Measurements from ENCODE around the gene OTUD4.
"Not testable (repeated sequence)": the region's sequence is repeated elsewhere in the genome, so short reads cannot be mapped to it uniquely, and the experiment has no call there.

The OTUD4 gene, protein sequence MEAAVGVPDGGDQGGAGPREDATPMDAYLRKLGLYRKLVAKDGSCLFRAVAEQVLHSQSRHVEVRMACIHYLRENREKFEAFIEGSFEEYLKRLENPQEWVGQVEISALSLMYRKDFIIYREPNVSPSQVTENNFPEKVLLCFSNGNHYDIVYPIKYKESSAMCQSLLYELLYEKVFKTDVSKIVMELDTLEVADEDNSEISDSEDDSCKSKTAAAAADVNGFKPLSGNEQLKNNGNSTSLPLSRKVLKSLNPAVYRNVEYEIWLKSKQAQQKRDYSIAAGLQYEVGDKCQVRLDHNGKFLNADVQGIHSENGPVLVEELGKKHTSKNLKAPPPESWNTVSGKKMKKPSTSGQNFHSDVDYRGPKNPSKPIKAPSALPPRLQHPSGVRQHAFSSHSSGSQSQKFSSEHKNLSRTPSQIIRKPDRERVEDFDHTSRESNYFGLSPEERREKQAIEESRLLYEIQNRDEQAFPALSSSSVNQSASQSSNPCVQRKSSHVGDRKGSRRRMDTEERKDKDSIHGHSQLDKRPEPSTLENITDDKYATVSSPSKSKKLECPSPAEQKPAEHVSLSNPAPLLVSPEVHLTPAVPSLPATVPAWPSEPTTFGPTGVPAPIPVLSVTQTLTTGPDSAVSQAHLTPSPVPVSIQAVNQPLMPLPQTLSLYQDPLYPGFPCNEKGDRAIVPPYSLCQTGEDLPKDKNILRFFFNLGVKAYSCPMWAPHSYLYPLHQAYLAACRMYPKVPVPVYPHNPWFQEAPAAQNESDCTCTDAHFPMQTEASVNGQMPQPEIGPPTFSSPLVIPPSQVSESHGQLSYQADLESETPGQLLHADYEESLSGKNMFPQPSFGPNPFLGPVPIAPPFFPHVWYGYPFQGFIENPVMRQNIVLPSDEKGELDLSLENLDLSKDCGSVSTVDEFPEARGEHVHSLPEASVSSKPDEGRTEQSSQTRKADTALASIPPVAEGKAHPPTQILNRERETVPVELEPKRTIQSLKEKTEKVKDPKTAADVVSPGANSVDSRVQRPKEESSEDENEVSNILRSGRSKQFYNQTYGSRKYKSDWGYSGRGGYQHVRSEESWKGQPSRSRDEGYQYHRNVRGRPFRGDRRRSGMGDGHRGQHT

DNA sequence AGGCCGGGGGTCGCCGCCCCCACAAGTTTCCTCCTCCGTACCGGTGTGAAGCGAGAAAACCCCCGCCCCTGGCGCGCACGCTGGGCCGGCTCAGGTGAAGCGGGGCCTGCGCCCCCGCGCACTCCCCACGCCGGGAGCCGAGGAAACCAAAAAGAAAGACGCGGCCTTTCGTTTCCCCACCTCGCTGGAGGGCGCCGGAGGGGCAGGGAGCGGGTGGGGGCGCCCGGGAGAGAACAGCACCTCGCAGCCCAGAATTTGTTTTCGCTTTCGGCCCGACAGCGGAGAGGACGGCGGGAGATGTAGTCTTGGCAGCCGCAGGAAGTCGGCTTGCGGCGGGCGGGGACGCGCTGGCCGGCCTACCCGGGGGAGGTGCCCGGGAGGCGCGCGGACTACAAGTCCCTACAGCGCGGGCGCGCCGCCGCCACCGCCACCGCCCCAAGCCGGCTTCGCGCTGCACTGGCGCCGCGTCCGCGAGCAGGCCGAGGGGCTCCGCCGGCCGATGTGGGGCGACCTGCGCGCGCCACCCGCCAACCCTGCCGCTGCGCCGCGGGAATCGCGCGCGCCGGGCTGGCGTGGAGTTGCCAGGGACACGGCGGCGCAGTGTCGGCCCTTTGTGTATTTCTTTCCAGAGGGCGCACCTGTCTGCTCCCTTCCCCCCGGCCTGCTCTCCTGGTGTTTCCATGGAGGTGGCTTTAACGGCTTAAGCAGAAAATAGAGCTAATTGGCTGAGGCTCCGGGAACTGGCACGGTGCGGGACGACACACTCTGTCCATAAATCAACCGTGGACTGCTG lies at the start of gene OTUD4:
TSS of gene OTUD4 (minus strand) at position 292 of the 793 bp plus-strand sequence. CDS start 616 bp downstream, outside the sequence.
- DNase-seq (ENCODE audit: low spot score), result peak; percentile 96

GRCh38 chr4:145223228-145223627 lies 42.8 kb upstream of the OTUD4 start:
- DNase-seq (ENCODE audit: low spot score), result not testable (repeated sequence)

DNA sequence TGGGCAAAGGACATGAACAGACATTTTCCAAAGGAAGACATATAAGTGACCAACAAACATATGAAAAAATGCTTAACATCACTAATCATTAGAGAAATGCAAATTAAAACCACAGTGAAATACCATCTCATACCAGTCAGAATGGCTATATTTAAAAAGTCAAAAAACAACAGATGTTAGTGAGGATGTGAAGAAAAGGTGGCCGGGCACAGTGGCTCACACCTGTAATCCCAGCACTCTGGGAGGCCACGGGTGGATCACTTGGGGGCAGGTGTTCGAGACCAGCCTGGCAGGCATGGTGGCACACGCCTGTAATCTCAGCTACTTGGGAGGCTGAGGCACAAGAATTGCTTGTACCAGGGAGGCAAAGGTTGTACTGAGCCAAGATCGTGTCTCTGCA lies 41.1 kb upstream of the OTUD4 start:
- DNase-seq (ENCODE audit: low spot score), result not testable (repeated sequence)

DNA sequence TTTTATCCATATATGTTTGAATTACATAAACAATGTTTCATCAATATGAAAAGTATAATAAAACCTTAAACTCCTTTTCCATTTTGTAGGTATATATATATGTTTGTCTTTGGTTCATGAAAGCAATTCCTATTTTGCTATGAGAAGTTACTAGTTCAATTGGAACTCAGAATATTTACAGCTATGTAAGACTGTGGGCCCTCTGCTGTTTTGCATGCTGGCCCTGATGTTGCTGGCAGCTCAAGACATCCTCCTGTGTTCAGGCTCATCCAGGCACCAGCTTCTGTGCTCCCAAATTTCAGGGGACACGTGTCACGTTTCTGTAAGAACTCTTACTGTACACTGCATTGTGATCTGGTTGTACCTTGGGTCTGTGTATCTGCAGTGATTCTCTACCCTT lies 38.7 kb upstream of the OTUD4 start:
- no peak for DNase-seq (ENCODE audit: low spot score)

DNA sequence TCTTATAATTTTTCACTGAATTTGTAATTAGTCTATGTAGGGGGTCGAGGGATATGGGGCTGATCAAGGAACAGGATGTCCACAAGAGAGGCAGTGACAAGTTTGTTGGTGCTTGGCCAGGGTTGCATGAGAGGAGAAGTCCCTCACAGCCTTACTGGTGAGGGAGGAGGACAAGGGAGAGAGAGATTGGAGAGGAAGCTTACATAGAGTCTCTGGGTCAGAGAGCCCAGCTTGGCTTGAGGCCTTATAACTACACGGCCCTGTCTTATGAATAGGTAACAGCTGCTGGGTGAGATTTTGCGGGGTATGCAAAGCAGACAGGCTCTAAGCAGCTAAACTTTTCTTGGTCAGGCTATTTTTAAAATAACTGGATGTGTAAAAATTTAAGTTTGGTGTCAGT lies 37.9 kb upstream of the OTUD4 start:
- DNase-seq (ENCODE audit: low spot score), result no peak

GRCh38 chr4:145217349-145217748 lies 37.0 kb upstream of the OTUD4 start:
- no peak for DNase-seq (ENCODE audit: low spot score)

GRCh38 chr4:145216535-145216934 lies 36.1 kb upstream of the OTUD4 start:
- DNase-seq (ENCODE audit: low spot score), result peak; percentile 65

- DNase-seq (ENCODE audit: low spot score), result no peak
Observed at GRCh38 chr4:145213245-145213644, 32.9 kb upstream of the OTUD4 start.

DNA sequence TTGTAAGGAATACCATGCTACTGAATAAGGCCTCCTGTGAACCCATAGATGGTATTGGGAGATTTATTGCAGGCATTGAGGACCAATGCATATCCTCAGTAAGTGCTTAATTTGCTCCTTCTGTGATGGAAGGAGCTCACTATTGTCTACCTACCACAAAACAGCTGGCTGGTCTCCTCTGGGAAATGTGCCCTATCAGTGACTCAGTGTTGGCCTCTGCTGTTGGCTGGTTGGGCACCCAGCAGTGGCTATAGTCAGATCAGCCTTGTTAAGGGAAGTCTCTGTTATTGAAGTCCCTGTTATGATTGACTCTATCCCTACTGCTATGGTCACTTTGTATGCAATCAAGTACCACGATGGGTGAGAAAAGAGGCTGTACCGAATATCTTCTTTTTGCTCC lies 27.5 kb upstream of the OTUD4 start:
- no peak for DNase-seq (ENCODE audit: low spot score)

DNA sequence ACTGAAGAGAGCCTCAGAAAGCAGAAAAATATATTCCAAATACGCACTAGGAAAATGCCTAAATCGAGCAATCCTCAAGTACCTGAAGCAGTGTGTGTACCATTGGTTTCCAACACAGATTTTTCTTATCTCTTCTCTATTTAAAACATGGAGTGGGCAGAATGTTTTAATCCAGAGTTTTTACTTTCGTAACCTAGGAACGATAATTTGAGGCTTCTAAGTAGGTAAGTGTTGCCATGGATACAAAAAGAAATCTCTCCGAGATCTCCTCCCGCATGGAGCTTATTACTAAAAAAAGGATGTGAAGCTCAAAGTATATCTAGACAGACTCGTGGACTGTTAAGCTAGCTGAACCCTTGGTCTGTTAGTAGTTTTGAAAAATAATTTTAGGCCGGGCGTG lies 23.0 kb upstream of the OTUD4 start:
- no peak for DNase-seq (ENCODE audit: low spot score)

- no peak for DNase-seq (ENCODE audit: low spot score)
Observed at GRCh38 chr4:145200366-145200765, 20.0 kb upstream of the OTUD4 start.

DNA sequence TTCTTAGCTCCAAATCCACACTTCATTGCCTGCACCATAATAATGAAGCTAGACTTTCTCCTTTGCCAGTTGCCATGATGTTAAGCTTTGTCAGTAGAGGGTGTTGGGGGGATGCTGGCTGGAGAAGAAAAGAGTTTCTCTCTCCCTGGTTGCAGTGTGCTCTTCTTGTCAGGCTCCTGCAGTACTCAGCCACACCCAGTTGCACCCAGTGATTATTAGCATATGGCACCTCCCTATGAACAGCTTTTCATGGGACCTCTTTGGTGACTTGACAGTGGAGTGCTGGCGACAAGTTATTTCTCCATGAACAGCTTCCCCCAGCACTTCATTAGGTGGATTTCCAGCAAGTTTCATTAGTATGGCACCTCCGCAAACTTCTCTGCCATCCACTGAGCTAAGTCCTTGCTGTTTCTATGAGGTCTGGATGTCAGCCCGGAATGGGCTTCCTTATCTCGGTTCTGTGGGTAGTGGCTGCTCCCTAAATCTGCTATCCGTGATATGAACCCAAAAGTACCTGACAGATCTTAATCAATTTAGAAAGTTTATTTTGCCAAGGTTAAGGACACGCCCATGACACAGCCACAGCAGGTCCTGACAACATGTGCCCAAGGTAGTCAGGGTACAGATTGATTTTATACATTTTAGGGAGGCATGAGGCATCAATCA lies 18.8 kb upstream of the OTUD4 start:
- no peak for DNase-seq (ENCODE audit: low spot score)

GRCh38 chr4:145196747-145197146 lies 16.4 kb upstream of the OTUD4 start:
- DNase-seq (ENCODE audit: low spot score), result no peak

DNA sequence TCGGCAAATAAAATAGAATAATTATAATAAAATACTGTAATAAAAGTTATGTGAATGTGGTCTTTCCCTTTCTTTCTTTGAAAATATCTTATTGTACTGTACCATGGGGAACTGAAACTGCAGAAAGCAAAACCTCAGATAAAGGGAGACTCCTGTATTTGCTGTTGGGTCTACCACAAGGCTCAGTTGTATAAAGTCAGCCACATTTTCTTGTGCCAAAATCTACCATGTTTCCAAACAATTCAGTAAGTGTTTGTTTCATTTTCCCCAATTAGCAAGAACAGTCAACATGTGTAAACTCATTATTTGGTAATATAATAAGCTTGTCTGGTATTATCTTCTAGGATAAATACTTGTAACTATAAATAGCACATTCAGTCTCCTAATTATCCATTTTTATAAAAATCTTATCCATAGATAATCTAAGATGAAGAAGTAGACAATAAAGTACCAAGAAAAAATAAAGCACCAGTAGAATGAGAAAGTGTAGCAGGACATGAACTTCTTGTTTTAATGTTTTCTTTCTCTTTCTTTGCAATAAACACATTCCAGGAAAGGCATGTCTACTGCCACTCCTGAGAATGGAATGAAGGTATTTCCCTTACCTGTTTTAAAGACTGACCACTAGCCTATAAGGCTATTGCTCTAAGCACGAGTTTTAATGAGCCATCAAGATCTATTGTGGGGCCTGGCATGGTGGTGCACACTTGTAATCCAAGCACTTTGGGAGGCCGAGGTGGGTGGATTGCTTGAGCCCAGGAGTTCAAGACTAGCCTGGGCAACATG lies 15.0 kb upstream of the OTUD4 start:
- DNase-seq (ENCODE audit: low spot score), result no peak

DNA sequence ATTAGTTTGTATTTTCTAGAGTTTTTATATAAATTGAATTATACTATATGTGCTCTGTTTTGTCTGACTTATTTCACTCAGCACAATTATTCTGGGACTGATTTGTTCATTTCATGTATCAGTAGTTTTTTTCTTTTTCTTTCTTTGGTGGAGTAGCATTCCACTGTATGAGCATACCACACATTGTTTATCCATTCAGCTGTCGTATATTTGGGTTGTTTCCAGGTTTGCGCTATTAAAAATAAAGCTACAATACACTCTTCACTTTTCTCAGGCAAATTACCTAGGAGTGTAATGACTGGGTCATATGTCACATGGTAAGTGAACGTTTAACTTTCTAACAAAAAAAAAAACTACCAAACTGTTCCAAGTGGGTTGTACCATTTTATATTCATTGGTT lies 9.6 kb upstream of the OTUD4 start:
- no peak for DNase-seq (ENCODE audit: low spot score)

- DNase-seq (ENCODE audit: low spot score), result no peak
Observed at GRCh38 chr4:145186729-145187128, 6.3 kb upstream of the OTUD4 start.

DNA sequence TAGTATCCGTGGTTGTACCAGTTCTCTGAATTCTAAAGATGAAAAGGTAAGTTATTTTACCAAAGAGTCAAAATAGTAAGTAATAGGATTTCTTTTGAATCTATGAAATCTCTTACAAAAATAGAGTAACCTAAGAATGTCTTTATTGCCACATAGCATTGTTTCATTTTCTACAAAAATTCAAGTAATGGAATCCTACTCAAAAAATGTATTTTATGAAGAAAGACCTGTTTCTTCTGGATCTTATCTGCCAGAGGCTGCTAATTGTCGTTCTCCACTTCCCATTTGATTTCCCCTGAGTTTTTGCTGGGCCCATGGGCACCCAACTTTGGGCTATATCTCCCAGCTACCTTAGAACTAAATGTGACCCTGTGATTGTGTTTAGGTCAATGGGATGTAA lies 3.2 kb upstream of the OTUD4 start:
- DNase-seq (ENCODE audit: low spot score), result no peak

GRCh38 chr4:145183023-145183422 lies 2.6 kb upstream of the OTUD4 start:
- DNase-seq (ENCODE audit: low spot score), result peak; percentile 47

GRCh38 chr4:145182222-145182621 lies 1.8 kb upstream of the OTUD4 start:
- no peak for DNase-seq (ENCODE audit: low spot score)

- no peak for DNase-seq (ENCODE audit: low spot score)
Observed at GRCh38 chr4:145181091-145181501, 707 bp upstream of the OTUD4 start.
